ENCODE results near the gene TCEAL1.
"Not testable (repeated sequence)": the region's sequence is repeated elsewhere in the genome, so short reads cannot be mapped to it uniquely, and the experiment has no call there.

The TCEAL1 gene

GRCh38 chrX:103631145-103631544, 2.4 kb downstream of the TCEAL1 start:
- no peak for DNase-seq

DNA sequence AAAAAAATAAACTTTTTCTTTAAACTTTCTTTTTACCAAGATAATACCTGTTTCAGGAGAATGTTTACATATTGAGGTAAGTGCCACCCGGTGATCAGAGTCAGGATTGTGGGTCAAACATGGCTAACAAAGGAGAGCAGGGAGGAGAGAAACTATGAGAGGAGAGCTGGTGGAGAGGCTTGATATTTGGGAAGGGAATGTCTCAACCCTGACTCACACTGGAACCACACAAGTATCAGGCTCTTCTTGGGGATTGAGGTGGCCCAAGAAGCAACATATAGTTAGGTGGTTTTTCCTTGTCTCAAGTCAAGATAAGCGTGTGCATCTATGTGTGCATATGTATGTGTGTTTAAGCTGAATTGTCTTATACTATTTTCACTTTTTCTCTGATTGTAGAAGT, 6.7 kb downstream of the TCEAL1 start:
- DNase-seq, result no peak

GRCh38 chrX:103637604-103638338, 9.0 kb downstream of the TCEAL1 start:
- no peak for DNase-seq

GRCh38 chrX:103638479-103639346, 9.9 kb downstream of the TCEAL1 start:
- DNase-seq, result peak in 21 of 51 donors; percentile 0 to 19 (median 3)

- DNase-seq, result no peak
These were observed 11.8 kb downstream of the TCEAL1 start for GRCh38 chrX:103640401-103641155.

- DNase-seq, result no peak
These were observed 15.3 kb downstream of the TCEAL1 start for GRCh38 chrX:103644125-103644524.

DNA sequence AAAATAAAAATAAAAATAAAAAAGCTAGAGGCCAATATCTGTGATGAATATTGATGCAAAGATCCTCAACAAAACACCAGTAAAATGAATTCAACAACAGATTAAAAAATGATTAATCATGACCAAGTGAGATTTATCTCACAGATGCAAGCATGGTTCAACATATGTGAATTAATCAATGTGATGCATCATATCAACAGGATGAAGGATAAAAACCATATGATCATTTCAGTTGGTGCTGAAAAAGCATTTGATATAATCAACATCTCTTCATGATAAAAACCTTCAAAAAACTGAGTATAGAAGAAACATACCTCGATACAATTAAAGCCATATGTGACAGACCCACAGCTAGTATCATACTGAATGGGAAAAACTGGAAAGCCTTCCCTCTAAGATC, 18.9 kb downstream of the TCEAL1 start:
- DNase-seq, result no peak

GRCh38 chrX:103651151-103651773, 22.5 kb downstream of the TCEAL1 start:
- no peak for DNase-seq

GRCh38 chrX:103655230-103656000, 26.6 kb downstream of the TCEAL1 start:
- DNase-seq, result not testable (repeated sequence)

- DNase-seq, result no peak
These were observed 27.8 kb downstream of the TCEAL1 start for GRCh38 chrX:103656617-103657016.

DNA sequence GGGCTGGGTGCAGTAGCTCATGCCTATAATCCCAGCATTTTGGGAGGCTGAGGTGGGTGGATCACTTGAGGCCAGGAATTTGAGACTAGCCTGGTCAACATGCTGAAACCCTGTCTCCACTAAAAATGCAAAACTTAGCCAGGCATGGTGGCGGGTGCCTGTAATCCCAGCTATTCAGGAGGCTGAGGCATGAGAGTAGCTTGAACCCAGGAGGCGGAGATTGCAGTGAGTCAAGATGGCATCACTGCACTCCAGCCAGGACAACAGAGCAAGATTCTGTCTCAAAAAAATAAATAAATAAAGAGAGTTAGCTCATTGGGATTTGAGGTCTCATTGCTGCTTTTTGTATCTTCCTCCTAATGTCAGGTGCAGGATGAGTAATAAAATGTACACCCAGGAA, 28.3 kb downstream of the TCEAL1 start:
- not testable (repeated sequence) for DNase-seq

GRCh38 chrX:103658681-103659433, 30.1 kb downstream of the TCEAL1 start:
- DNase-seq, result no peak

DNA sequence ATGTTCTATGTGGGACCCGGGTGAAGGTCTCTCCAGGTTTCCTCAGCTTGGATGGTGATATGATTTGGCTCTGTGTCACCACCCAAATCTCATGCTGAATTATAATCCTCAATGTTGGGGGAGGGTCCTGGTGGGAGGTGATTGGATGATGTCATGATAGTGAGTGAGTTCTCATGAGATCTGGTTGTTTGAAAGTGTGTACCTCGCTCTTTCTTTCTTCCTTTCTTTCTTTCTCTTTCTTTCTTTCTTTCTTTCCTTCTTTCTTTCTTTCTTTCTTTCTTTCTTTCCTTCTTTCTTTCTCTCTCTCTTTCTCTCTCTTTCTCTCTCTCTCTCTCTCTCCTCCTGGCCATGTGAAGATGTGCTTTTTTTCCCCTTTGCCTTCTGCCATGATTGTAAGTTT, 30.7 kb downstream of the TCEAL1 start:
- DNase-seq, result not testable (repeated sequence)

GRCh38 chrX:103663981-103664762, 35.4 kb downstream of the TCEAL1 start:
- peak in 4 of 51 donors; percentile 0 to 3 (median 0) for DNase-seq

- no peak for DNase-seq
These were observed 37.7 kb downstream of the TCEAL1 start for GRCh38 chrX:103666202-103667107.

DNA sequence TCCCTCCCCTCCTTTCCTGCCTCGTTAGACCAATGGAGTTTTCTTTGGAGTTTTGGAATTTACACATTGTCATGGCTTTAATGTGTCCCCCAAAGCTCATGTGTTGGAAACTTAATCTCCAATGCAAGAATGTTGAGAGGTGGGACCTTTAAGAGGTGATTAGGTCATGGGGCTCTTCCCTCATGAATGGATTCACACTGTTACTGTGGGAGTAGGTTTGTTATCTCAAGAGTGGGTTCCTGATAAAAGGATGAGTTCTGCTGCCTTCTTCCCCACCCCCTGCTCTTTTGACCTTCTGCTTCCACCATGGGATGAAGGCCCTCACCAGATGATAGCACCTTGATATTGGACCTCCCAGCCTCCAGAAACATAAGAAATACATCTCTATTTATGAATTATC, 41.0 kb downstream of the TCEAL1 start:
- no peak for DNase-seq

DNA sequence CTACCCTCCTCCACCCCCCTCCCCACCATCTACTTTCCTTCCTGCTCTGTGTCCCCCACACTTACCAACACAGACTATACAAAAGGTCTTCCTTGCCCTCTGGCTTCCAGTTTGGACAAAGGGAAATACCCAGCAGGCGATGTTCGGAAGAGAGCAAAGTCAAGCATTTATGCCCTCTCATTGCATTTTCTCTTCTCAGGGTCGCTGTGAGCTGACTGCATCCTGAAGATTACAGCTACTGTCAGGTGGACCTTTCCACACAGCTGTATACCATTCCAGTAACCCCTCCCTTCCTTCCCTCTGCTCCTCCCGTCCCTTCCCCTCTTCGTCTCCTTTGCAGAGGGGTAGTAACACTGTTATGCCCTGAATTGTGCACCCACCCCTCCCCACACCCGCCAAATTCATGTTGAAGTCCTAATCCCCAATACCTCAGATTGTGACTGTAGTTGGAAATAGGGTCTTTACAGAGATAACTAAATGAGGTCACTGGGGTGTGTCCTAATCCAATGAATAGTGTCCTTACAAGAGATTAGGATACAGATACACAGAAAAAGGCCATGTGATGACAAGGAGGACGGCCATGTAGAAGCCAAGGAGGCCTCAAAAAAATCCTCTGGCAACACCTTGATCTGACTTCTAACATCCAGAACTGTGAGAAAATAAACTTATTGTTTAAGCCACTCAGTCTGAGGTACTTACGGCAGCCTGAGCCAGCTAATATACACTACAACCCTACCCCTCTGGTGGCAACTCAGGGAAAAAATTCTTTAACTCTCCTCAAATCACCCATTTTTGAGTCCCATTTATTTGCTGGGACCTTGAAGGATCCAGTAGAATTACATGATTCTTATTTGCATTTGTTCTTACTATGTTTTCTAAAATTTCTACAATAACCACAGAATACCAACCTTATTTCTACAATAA, 46.0 kb downstream of the TCEAL1 start:
- DNase-seq, result no peak

Measured in hypothalamus (tissue), 51 donors.